Ovary (tissue), 9 donors: ENCODE measurements around the gene ZFP91. TPM values are rescaled to one million over a fixed set of nuclear protein-coding genes. Genes with fewer than 3 reads are reported as not detected.

Experiments
- DNase-seq, 5 donors: peaks; one replicate each; pipeline ENCODE4 v3.0.0-alpha.2; 2019 to 2020
- H3K27ac ChIP-seq, 2 donors: fragments of 200-600 bp; one replicate each; pipeline versions ENCODE4 v1.5.1 to v1.8.0; 2019 to 2022
- H3K27me3 ChIP-seq: fragments of 200-600 bp; one replicate; pipeline ENCODE4 v1.8.0; 2022
- H3K36me3 ChIP-seq: fragments of 200-600 bp; sonication (generic); one replicate; pipeline ENCODE4 v1.5.1; 2019
- H3K4me1 ChIP-seq: one replicate; pipeline ENCODE4 v1.8.1; 2013; ENCODE audit warnings: mild to moderate bottlenecking, moderate library complexity; ENCODE audit not compliant: insufficient read depth
- H3K4me3 ChIP-seq: fragments of 200-600 bp; sonication (generic); one replicate; pipeline ENCODE4 v1.5.1; 2017
- H3K9me3 ChIP-seq, 2 donors: fragments of 200-600 bp in 1 of 2; sonication (generic) in 1 of 2; one replicate each; pipeline versions ENCODE4 v1.5.1 to v1.8.1; 2013 to 2019; ENCODE audit warnings: mild to moderate bottlenecking in 1 of 2, moderate library complexity in 1 of 2
- CTCF ChIP-seq, 3 donors: fragments of 450-650 bp in 2 of 3; fragments of 200-600 bp in 1 of 3; IDR thresholded peaks; one replicate each; pipeline versions ENCODE4 v1.5.1 to v1.8.0; 2016 to 2022; ENCODE audit warnings: antibody characterized with exemption in 3 of 3, mild to moderate bottlenecking in 1 of 3
- EP300 ChIP-seq: sonication (generic); formaldehyde crosslinking; IDR thresholded peaks from one replicate; pipeline ENCODE4 v1.6.1; 2017; ENCODE audit warnings: antibody characterized with exemption
- POLR2A ChIP-seq: fragments of 450-650 bp; IDR thresholded peaks from one replicate; pipeline ENCODE4 v1.6.1; 2017; ENCODE audit warnings: antibody characterized with exemption, mild to moderate bottlenecking, moderate library complexity
- WGBS, 3 donors: extraction: QIAGEN DNeasy Blood & Tissue Kit in 1 of 3; methylation state at CpG; one replicate each; pipeline versions ENCODE4 v1.1.5 to v1.1.7; 2013 to 2017; 5-methylcytosine and 5-hydroxymethylcytosine counted together
- intact Hi-C, 4 donors: fragments of 100-400 bp; cut with DNase I; formaldehyde crosslinking; loops; one replicate each; pipeline versions ENCODE4 v1.11.0 to v1.15.1; 2022 to 2023
- polyA plus RNA-seq, 2 donors: library from polyadenylated mRNA; stranded (reverse); fragments of 200-250 nt in 1 of 2; fragments of 350-450 nt in 1 of 2; fragmentation: Illumina TruSeq in 1 of 2; extraction: RNeasy Lipid Tissue Mini Kit (QIAGEN cat#74804) in 1 of 2; gene quantifications; one replicate each; pipeline ENCODE4 v1.2.3, GENCODE V29; 2013 to 2014
- total RNA-seq, 7 donors: library from RNA; depleted of rRNA in 2 of 7; stranded (reverse); fragments of >200 nt in 2 of 7; fragmentation: NEBNext Ultra II Directional in 3 of 7; extraction: Animal tissue kit (Norgen Biotek cat#: 25700) in 3 of 7; gene quantifications; one replicate each; pipeline versions ENCODE4 v1.1.0 to v1.2.4, GENCODE V29; 2016 to 2023
- donor health status: DM: no; HTN: no; CAD: no; lungs with moderate emphysema.
- donor health status: DM: no; HTN: no; CAD: no.
- donor health status: Bipolar disorder and iron deficiency.
- donor health status: DM: yes; HTN: yes; CAD: no.
- donor health status: DM: no; HTN: no; CAD: no.
- donor health status: DM: yes; HTN: yes; CAD: no.

The ZFP91 gene
- total and polyA plus RNA-seq, 9 donors: 19.7 to 55.6 (median 39.5) TPM

- peaks cover 4% of the 10 kb centered on the region for H3K4me1 ChIP-seq
- intact Hi-C loops: no loop called here
- H3K27ac ChIP-seq: no peak overlapping the region
- DNase-seq: no peak
- no peak for TF ChIP-seq POLR2A
- TF ChIP-seq EP300: no peak
- no peak for TF ChIP-seq CTCF (IDR thresholded peaks at IDR 0.05)
- H3K9me3 ChIP-seq: no peaks in the 10 kb centered on the region
- WGBS, 3 donors: 94 to 96% (median 95%) methylated on average over 4 of the region's 4 CpGs
- H3K27me3 ChIP-seq: no peaks in the 10 kb centered on the region
- H3K36me3 ChIP-seq: no peaks in the 10 kb centered on the region
- no peak overlapping the region for H3K4me3 ChIP-seq
Measured at GRCh38 chr11:58621586-58622262, 42.9 kb downstream of the ZFP91 start.

- Histone ChIP-seq H3K4me1 (peaks cover 4% of the 10 kb centered on the region), H3K27ac (no peak within 1 kb of the TSS), H3K4me3 (no peak within 1 kb of the TSS), H3K9me3 (no peaks in the 10 kb centered on the region), H3K27me3 (no peaks in the 10 kb centered on the region), H3K36me3 (no peaks in the 10 kb centered on the region)
- WGBS, 3 donors: 68 to 76% (median 74%) methylated on average over 2 of the region's 2 CpGs
- intact Hi-C loops: no loop called here
- TF ChIP-seq EP300: no peak
- no peak for TF ChIP-seq CTCF (IDR thresholded peaks at IDR 0.05)
- no peak for TF ChIP-seq POLR2A
- DNase-seq: no peak
Measured at GRCh38 chr11:58622344-58622743, 43.5 kb downstream of the ZFP91 start, which contains the start of gene CNTF. CNTF (plus strand) TSS chr11:58622665; CDS start chr11:58622753, 88 bp downstream.

- no peak overlapping the region for H3K4me3 ChIP-seq
- TF ChIP-seq POLR2A (no peak), EP300 (no peak)
- no peak overlapping the region for H3K27ac ChIP-seq
- DNase-seq: no peak
- no peaks in the 10 kb centered on the region for H3K27me3 ChIP-seq
- no peaks in the 10 kb centered on the region for H3K36me3 ChIP-seq
- peaks cover 2% of the 10 kb centered on the region for H3K4me1 ChIP-seq
- intact Hi-C loops: no loop called here
- 88 to 93% (median 92%) methylated on average over 4 of the region's 4 CpGs for WGBS, 3 donors
- no peaks in the 10 kb centered on the region for H3K9me3 ChIP-seq
Measured at GRCh38 chr11:58625086-58625485, 46.2 kb downstream of the ZFP91 start.

- WGBS, 3 donors: 95 to 96% (median 96%) methylated on average over 4 of the region's 4 CpGs
- no peak for TF ChIP-seq CTCF (IDR thresholded peaks at IDR 0.05)
- no peak for TF ChIP-seq POLR2A
- no peak for TF ChIP-seq EP300
- Histone ChIP-seq H3K36me3 (no peaks in the 10 kb centered on the region), H3K27ac (no peak overlapping the region), H3K27me3 (no peaks in the 10 kb centered on the region), H3K4me1 (peaks cover 2% of the 10 kb centered on the region), H3K4me3 (no peak overlapping the region), H3K9me3 (no peaks in the 10 kb centered on the region)
- intact Hi-C loops: no loop called here
- no peak for DNase-seq
Measured at GRCh38 chr11:58625826-58626460, 47.1 kb downstream of the ZFP91 start.

- Histone ChIP-seq H3K9me3 (no peaks in the 10 kb centered on the region), H3K36me3 (no peaks in the 10 kb centered on the region), H3K27me3 (no peaks in the 10 kb centered on the region), H3K4me3 (no peak overlapping the region), H3K27ac (no peak overlapping the region), H3K4me1 (peaks cover 2% of the 10 kb centered on the region)
- no peak for TF ChIP-seq EP300
- TF ChIP-seq POLR2A: no peak
- no peak for TF ChIP-seq CTCF (IDR thresholded peaks at IDR 0.05)
- DNase-seq: no peak
- intact Hi-C loops: no loop called here
- 73 to 81% (median 77%) methylated on average over 4 of the region's 4 CpGs for WGBS, 3 donors
Measured at GRCh38 chr11:58626934-58627483, 48.1 kb downstream of the ZFP91 start.
